Parathyroid adenoma (tissue), 2 donors: ENCODE results near the gene ERGIC2.

Experiments
- H2AFZ ChIP-seq: fragments of 300-600 bp; sonication (generic); one replicate; pipeline ENCODE4 v1.7.0; 2017; ENCODE audit warnings: antibody characterized with exemption, mild to moderate bottlenecking
- H3K27ac ChIP-seq: fragments of 300-600 bp; sonication (generic); one replicate; pipeline ENCODE4 v1.7.0; 2017
- H3K27me3 ChIP-seq: fragments of 300-600 bp; sonication (generic); one replicate; pipeline ENCODE4 v1.7.0; 2017; ENCODE audit warnings: low read length; ENCODE audit not compliant: control insufficient read depth, insufficient read depth
- H3K36me3 ChIP-seq: fragments of 300-600 bp; sonication (generic); one replicate; pipeline ENCODE4 v1.7.0; 2017; ENCODE audit warnings: low read length; ENCODE audit not compliant: control insufficient read depth, insufficient read depth
- H3K4me1 ChIP-seq: fragments of 300-600 bp; sonication (generic); one replicate; pipeline ENCODE4 v1.7.0; 2017; ENCODE audit warnings: control low read depth
- H3K4me2 ChIP-seq: fragments of 300-600 bp; sonication (generic); one replicate; pipeline ENCODE4 v1.7.0; 2017; ENCODE audit warnings: low read length
- H3K4me3 ChIP-seq: fragments of 300-600 bp; sonication (generic); one replicate; pipeline ENCODE4 v1.7.0; 2017; ENCODE audit warnings: low read depth, low read length
- H3K79me2 ChIP-seq: fragments of 300-600 bp; sonication (generic); one replicate; pipeline ENCODE4 v1.7.0; 2017; ENCODE audit warnings: control low read depth
- H3K9ac ChIP-seq: fragments of 300-600 bp; sonication (generic); one replicate; pipeline ENCODE4 v1.7.0; 2017; ENCODE audit warnings: mild to moderate bottlenecking
- H3K9me3 ChIP-seq: fragments of 300-600 bp; sonication (generic); one replicate; pipeline ENCODE4 v1.7.0; 2017; ENCODE audit warnings: low read length; ENCODE audit not compliant: control insufficient read depth
- CTCF ChIP-seq: fragments of 300-600 bp; sonication (generic); IDR thresholded peaks from one replicate; pipeline ENCODE4 v1.7.0; 2017; ENCODE audit warnings: antibody characterized with exemption, mild to moderate bottlenecking
- donor health status: primary hyperparathyroidism.

ERGIC2 gene

GRCh38 chr12:29427964-29428363, 47.0 kb upstream of the ERGIC2 start:
- Histone ChIP-seq H3K9me3 (no peaks in the 10 kb centered on the region), H3K79me2 (no peaks in the 10 kb centered on the region), H3K9ac (no peak overlapping the region), H3K4me1 (no peaks in the 10 kb centered on the region), H3K4me2 (no peak overlapping the region), H3K36me3 (no peaks in the 10 kb centered on the region), H3K4me3 (no peak overlapping the region), H3K27ac (no peak overlapping the region), H3K27me3 (no peaks in the 10 kb centered on the region), H2AFZ (no peak overlapping the region)
- no peak for TF ChIP-seq CTCF

- Histone ChIP-seq H3K36me3 (no peaks in the 10 kb centered on the region), H3K4me2 (no peak overlapping the region), H3K27ac (no peak overlapping the region), H3K4me3 (no peak overlapping the region), H3K4me1 (no peaks in the 10 kb centered on the region), H3K9me3 (no peaks in the 10 kb centered on the region), H2AFZ (no peak overlapping the region), H3K79me2 (no peaks in the 10 kb centered on the region), H3K27me3 (no peaks in the 10 kb centered on the region), H3K9ac (no peak overlapping the region)
- no peak for TF ChIP-seq CTCF
These were observed 45.5 kb upstream of the ERGIC2 start for GRCh38 chr12:29426498-29426897.

- Histone ChIP-seq H3K9ac (no peak overlapping the region), H3K9me3 (no peaks in the 10 kb centered on the region)
These were observed 44.8 kb upstream of the ERGIC2 start for GRCh38 chr12:29425722-29426121.

GRCh38 chr12:29416748-29417147, 35.8 kb upstream of the ERGIC2 start:
- Histone ChIP-seq H3K36me3 (no peaks in the 10 kb centered on the region), H3K4me1 (no peaks in the 10 kb centered on the region), H3K4me2 (no peak overlapping the region), H3K9me3 (no peaks in the 10 kb centered on the region), H3K9ac (no peak overlapping the region), H3K79me2 (no peaks in the 10 kb centered on the region), H3K27ac (no peak overlapping the region), H2AFZ (no peak overlapping the region), H3K27me3 (no peaks in the 10 kb centered on the region), H3K4me3 (no peak overlapping the region)
- no peak for TF ChIP-seq CTCF

More at GRCh38 chr12:29425722-29426121, 44.8 kb upstream of the ERGIC2 start:
- H3K79me2 ChIP-seq, result no peaks in the 10 kb centered on the region
- no peak for TF ChIP-seq CTCF
- no peak overlapping the region for H2AFZ ChIP-seq
- no peak overlapping the region for H3K27ac ChIP-seq
- no peak overlapping the region for H3K4me3 ChIP-seq
- H3K4me1 ChIP-seq, result no peaks in the 10 kb centered on the region
- no peak overlapping the region for H3K4me2 ChIP-seq
- no peaks in the 10 kb centered on the region for H3K36me3 ChIP-seq
- no peaks in the 10 kb centered on the region for H3K27me3 ChIP-seq

GRCh38 chr12:29415111-29415510, 34.1 kb upstream of the ERGIC2 start:
- H3K4me3 ChIP-seq, result no peak overlapping the region
- no peak overlapping the region for H2AFZ ChIP-seq
- H3K4me1 ChIP-seq, result no peaks in the 10 kb centered on the region
- H3K79me2 ChIP-seq, result no peaks in the 10 kb centered on the region
- H3K4me2 ChIP-seq, result no peak overlapping the region
- no peak for TF ChIP-seq CTCF
- H3K9ac ChIP-seq, result no peak overlapping the region
- no peaks in the 10 kb centered on the region for H3K9me3 ChIP-seq
- H3K27me3 ChIP-seq, result no peaks in the 10 kb centered on the region
- no peak overlapping the region for H3K27ac ChIP-seq
- no peaks in the 10 kb centered on the region for H3K36me3 ChIP-seq
